Nephron progenitor cell (in vitro differentiated cells): ENCODE results near the gene DOCK3.
A peak's percentile ranks its signal among the peaks of the same experiment; 100 is the strongest.

ENCODE experiments used
- DNase-seq: peaks from one replicate; pipeline ENCODE4 v3.0.0; 2021
- H3K27ac Mint-ChIP-seq: 2 replicates; pipeline ENCODE4 v1.8.0; 2021; ENCODE audit warnings: mild to moderate bottlenecking, moderate library complexity, mixed read lengths
- H3K27me3 Mint-ChIP-seq: 2 replicates; pipeline ENCODE4 v1.8.0; 2021; ENCODE audit warnings: mild to moderate bottlenecking, low read depth, mixed read lengths; ENCODE audit not compliant: poor library complexity
- H3K36me3 Mint-ChIP-seq: 2 replicates; pipeline ENCODE4 v1.8.0; 2021; ENCODE audit warnings: low read depth, mixed read lengths
- H3K4me1 Mint-ChIP-seq: 2 replicates; pipeline ENCODE4 v1.8.0; 2021; ENCODE audit warnings: mixed read lengths
- H3K4me3 Mint-ChIP-seq: 2 replicates; pipeline ENCODE4 v1.8.0; 2021; ENCODE audit warnings: mild to moderate bottlenecking, moderate library complexity, mixed read lengths
- H3K9me3 Mint-ChIP-seq: 2 replicates; pipeline ENCODE4 v1.8.0; 2021; ENCODE audit warnings: mild to moderate bottlenecking, moderate library complexity, mixed read lengths
- CTCF ChIP-seq: fragments of 200-600 bp; sonication (generic); IDR thresholded peaks from 2 replicates; pipeline ENCODE4 v1.5.0; 2021; ENCODE audit warnings: antibody characterized with exemption

DOCK3 gene

DNA sequence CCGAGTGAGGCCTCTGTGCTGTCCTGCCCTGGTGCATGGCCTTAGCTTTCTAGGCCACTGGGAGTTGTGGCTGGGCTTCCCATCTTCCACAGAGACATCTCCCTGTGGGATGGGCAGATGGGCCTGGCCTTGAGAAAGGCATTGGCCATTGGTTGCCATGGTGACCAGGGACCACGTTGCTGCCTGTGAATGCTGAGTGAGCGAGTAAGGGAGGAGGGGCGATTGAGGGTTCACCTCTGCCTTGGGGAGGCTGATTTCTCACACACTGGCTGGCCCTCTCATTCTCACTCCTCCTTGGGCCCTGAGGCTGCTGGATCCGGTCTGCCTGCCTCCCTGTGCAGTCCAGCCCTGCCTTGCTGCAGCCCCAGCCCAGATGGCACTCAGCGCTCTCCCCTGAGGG, 26.4 kb upstream of the DOCK3 start:
- H3K9me3 Mint-ChIP-seq = no peaks in the 10 kb centered on the region
- DNase-seq = peak; percentile 24
- no peak for TF ChIP-seq CTCF
- peaks cover under 1% of the 10 kb centered on the region for H3K27me3 Mint-ChIP-seq
- peaks cover 23% of the 10 kb centered on the region for H3K4me1 Mint-ChIP-seq
- H3K27ac Mint-ChIP-seq = no peak overlapping the region
- peaks cover 4% of the 10 kb centered on the region for H3K36me3 Mint-ChIP-seq
- no peak overlapping the region for H3K4me3 Mint-ChIP-seq

- H3K27ac Mint-ChIP-seq = no peak overlapping the region
- H3K4me3 Mint-ChIP-seq = no peak overlapping the region
- H3K36me3 Mint-ChIP-seq = no peaks in the 10 kb centered on the region
- no peaks in the 10 kb centered on the region for H3K9me3 Mint-ChIP-seq
- TF ChIP-seq CTCF = no peak
- no peak for DNase-seq
- H3K27me3 Mint-ChIP-seq = peaks cover 4% of the 10 kb centered on the region
- H3K4me1 Mint-ChIP-seq = peaks cover 23% of the 10 kb centered on the region
Measured at GRCh38 chr3:50648944-50649343, 25.8 kb upstream of the DOCK3 start.

- no peaks in the 10 kb centered on the region for H3K9me3 Mint-ChIP-seq
- no peaks in the 10 kb centered on the region for H3K36me3 Mint-ChIP-seq
- H3K4me1 Mint-ChIP-seq = peaks cover 23% of the 10 kb centered on the region
- H3K4me3 Mint-ChIP-seq = no peak overlapping the region
- TF ChIP-seq CTCF = no peak
- peaks cover 4% of the 10 kb centered on the region for H3K27me3 Mint-ChIP-seq
- no peak for DNase-seq
- H3K27ac Mint-ChIP-seq = peak overlapping the region; percentile 44
Measured at GRCh38 chr3:50649451-50649931, 25.2 kb upstream of the DOCK3 start.

- TF ChIP-seq CTCF = no peak
- DNase-seq = no peak
- Mint-ChIP-seq H3K36me3 (no peaks in the 10 kb centered on the region), H3K27me3 (peaks cover 4% of the 10 kb centered on the region), H3K4me3 (no peak overlapping the region), H3K9me3 (no peaks in the 10 kb centered on the region), H3K27ac (peak overlapping the region; percentile 44), H3K4me1 (peaks cover 23% of the 10 kb centered on the region)
Measured at GRCh38 chr3:50650018-50650417, 24.7 kb upstream of the DOCK3 start.

DNA sequence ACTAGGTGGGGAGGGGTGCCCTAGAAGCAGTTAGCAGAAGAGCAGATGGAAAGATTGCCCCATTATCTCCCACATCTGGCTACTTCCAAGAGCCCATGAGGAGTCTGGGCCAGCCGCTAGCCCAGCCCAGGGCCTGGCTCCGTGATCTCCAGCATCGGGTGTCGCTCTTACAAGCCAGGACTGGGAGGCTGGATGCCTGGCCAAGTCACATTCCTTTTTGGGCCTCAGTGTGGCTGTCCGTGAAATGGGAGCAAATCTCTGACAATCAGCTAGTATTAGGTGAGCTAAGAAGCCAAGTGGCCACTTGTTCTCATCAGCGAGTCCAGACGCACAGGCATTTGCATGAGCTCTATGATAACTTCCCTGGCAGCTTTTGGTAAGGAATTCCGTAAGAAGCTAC, 23.3 kb upstream of the DOCK3 start:
- H3K36me3 Mint-ChIP-seq = no peaks in the 10 kb centered on the region
- no peak for TF ChIP-seq CTCF

GRCh38 chr3:50651920-50652529, 22.7 kb upstream of the DOCK3 start:
- Mint-ChIP-seq H3K36me3 (no peaks in the 10 kb centered on the region), H3K9me3 (no peaks in the 10 kb centered on the region), H3K4me3 (no peak overlapping the region), H3K27me3 (peaks cover 6% of the 10 kb centered on the region), H3K4me1 (peaks cover 23% of the 10 kb centered on the region), H3K27ac (no peak overlapping the region)
- DNase-seq = no peak
- TF ChIP-seq CTCF = no peak

More for the DNA sequence above, 23.3 kb upstream of the DOCK3 start:
- peaks cover 23% of the 10 kb centered on the region for H3K4me1 Mint-ChIP-seq
- no peaks in the 10 kb centered on the region for H3K9me3 Mint-ChIP-seq
- no peak for DNase-seq
- no peak overlapping the region for H3K4me3 Mint-ChIP-seq
- H3K27me3 Mint-ChIP-seq = peaks cover 4% of the 10 kb centered on the region
- H3K27ac Mint-ChIP-seq = no peak overlapping the region
